WTC11 (cell line): Measurements from ENCODE around the gene HCRTR1.

Source experiments
- FOXJ3 ChIP-seq: sonication (generic); formaldehyde crosslinking; IDR thresholded peaks from 2 replicates; pipeline ENCODE4 v1.9.0; 2021; ENCODE audit warnings: missing genetic modification reagents, mild to moderate bottlenecking, borderline replicate concordance
- FOXP1 ChIP-seq: sonication (generic); formaldehyde crosslinking; IDR thresholded peaks from 2 replicates; pipeline ENCODE4 v1.8.0; 2022; ENCODE audit warnings: missing genetic modification reagents, mild to moderate bottlenecking, moderate library complexity, borderline replicate concordance
- GABPB1 ChIP-seq: sonication (generic); formaldehyde crosslinking; IDR thresholded peaks from 2 replicates; pipeline ENCODE4 v1.8.1; 2023; ENCODE audit warnings: mild to moderate bottlenecking, missing genetic modification reagents
- GRHL2 ChIP-seq: fragments of 250-450 bp; sonication (Bioruptor Pico); IDR thresholded peaks from 2 replicates; pipeline ENCODE4 v1.8.0; 2022; ENCODE audit warnings: mild to moderate bottlenecking, moderate library complexity; ENCODE audit not compliant: insufficient replicate concordance, severe bottlenecking
- NR2C2 ChIP-seq: sonication (generic); formaldehyde crosslinking; IDR thresholded peaks from 2 replicates; pipeline ENCODE4 v1.8.0; 2022; ENCODE audit warnings: mild to moderate bottlenecking, missing genetic modification reagents
- SMAD4 ChIP-seq: sonication (generic); formaldehyde crosslinking; IDR thresholded peaks from 2 replicates; pipeline ENCODE4 v1.8.0; 2022; ENCODE audit warnings: mild to moderate bottlenecking, missing genetic modification reagents
- ZNF138 ChIP-seq: sonication (generic); formaldehyde crosslinking; conservative IDR thresholded peaks from 2 replicates; pipeline ENCODE4 v1.8.1; 2022; ENCODE audit warnings: mild to moderate bottlenecking, moderate library complexity, missing genetic modification reagents
- TF ChIP-seq, protein P1 (sequence below): fragments of 200-600 bp; IDR thresholded peaks from 2 replicates; pipeline ENCODE4 v1.8.0; 2022; ENCODE audit warnings: antibody characterized with exemption
- TF ChIP-seq, protein P2 (sequence below): sonication (generic); formaldehyde crosslinking; IDR thresholded peaks from 2 replicates; pipeline ENCODE4 v1.8.1; 2023; ENCODE audit warnings: mild to moderate bottlenecking, moderate library complexity, missing genetic modification reagents
- TF ChIP-seq, protein P3 (sequence below): sonication (generic); formaldehyde crosslinking; conservative IDR thresholded peaks from 2 replicates; pipeline ENCODE4 v1.8.1; 2022; ENCODE audit warnings: mild to moderate bottlenecking, missing genetic modification reagents

DNA sequence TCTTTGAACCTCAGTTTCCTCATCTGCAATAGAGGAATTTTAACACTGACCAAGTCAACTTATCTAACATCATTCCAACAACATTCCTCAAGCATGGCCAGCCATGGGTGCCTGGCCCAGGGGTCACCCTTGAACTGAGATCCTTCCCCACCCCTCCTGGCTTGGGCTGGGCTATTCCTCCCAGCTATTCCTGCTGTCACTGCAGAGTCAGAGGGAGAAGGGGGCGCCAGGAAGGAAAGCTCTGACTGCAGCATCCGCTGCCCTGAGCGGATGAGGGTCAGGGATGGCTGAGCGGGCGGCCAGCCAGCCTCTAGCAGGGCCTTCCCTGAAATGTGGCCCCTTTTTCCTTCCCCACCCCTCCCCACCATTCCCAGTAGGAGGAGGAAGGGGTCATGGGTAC is 38.1 kb upstream of the HCRTR1 start:
- TF ChIP-seq, protein P1, sequence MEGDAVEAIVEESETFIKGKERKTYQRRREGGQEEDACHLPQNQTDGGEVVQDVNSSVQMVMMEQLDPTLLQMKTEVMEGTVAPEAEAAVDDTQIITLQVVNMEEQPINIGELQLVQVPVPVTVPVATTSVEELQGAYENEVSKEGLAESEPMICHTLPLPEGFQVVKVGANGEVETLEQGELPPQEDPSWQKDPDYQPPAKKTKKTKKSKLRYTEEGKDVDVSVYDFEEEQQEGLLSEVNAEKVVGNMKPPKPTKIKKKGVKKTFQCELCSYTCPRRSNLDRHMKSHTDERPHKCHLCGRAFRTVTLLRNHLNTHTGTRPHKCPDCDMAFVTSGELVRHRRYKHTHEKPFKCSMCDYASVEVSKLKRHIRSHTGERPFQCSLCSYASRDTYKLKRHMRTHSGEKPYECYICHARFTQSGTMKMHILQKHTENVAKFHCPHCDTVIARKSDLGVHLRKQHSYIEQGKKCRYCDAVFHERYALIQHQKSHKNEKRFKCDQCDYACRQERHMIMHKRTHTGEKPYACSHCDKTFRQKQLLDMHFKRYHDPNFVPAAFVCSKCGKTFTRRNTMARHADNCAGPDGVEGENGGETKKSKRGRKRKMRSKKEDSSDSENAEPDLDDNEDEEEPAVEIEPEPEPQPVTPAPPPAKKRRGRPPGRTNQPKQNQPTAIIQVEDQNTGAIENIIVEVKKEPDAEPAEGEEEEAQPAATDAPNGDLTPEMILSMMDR, result no peak
- no peak for TF ChIP-seq GRHL2 (CRISPR knock-in tag)
- TF ChIP-seq, protein P2, sequence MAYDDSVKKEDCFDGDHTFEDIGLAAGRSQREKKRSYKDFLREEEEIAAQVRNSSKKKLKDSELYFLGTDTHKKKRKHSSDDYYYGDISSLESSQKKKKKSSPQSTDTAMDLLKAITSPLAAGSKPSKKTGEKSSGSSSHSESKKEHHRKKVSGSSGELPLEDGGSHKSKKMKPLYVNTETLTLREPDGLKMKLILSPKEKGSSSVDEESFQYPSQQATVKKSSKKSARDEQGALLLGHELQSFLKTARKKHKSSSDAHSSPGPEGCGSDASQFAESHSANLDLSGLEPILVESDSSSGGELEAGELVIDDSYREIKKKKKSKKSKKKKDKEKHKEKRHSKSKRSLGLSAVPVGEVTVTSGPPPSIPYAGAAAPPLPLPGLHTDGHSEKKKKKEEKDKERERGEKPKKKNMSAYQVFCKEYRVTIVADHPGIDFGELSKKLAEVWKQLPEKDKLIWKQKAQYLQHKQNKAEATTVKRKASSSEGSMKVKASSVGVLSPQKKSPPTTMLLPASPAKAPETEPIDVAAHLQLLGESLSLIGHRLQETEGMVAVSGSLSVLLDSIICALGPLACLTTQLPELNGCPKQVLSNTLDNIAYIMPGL (CRISPR knock-in tag), result no peak
- no peak for TF ChIP-seq SMAD4 (CRISPR knock-in tag)
- no peak for TF ChIP-seq GABPB1 (CRISPR knock-in tag)
- no peak for TF ChIP-seq FOXJ3 (CRISPR knock-in tag)
- no peak for TF ChIP-seq FOXP1 (CRISPR knock-in tag)
- no peak for TF ChIP-seq ZNF138 (CRISPR knock-in tag)
- no peak for TF ChIP-seq NR2C2 (CRISPR knock-in tag)
- TF ChIP-seq, protein P3, sequence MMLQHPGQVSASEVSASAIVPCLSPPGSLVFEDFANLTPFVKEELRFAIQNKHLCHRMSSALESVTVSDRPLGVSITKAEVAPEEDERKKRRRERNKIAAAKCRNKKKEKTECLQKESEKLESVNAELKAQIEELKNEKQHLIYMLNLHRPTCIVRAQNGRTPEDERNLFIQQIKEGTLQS, result no peak
